ENCODE data around the gene GPBAR1.

Gene GPBAR1, protein sequence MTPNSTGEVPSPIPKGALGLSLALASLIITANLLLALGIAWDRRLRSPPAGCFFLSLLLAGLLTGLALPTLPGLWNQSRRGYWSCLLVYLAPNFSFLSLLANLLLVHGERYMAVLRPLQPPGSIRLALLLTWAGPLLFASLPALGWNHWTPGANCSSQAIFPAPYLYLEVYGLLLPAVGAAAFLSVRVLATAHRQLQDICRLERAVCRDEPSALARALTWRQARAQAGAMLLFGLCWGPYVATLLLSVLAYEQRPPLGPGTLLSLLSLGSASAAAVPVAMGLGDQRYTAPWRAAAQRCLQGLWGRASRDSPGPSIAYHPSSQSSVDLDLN

DNA sequence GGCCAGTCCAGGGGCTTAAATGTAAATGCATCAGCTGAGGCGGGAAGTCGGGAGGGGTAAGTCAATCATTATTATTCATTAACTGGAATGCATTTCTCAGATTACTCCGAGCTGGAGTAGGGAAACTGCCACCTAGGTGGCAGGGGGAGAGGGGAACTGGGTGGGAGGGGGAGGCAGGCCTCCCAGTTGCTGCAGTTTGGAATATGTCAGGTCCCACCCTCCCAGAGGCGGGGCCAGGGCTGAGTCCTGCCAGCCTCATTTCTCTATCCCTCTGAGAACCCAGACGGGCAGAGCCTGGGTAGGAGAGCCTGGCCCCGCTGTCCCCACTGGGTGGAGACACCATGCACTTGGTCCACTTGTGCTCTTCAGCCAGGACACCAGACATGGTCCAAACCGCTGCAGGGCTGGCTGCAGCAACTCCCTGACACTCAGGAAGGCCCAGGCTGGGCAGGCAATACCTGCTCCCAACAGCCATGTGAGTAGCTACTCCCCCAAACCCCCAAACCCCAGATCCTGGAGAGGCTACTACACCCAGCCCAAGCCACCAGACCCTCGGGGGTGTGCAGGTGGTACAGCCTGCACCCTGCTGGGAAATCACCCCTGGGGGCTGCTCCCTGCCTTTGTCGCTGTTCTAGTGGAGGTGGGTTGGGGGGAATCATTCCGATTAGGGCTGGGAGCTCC is at the start of gene GPBAR1:
TSS of gene GPBAR1 (plus strand) at position 274 of the 681 bp plus-strand sequence. CDS start 1,710 bp downstream, outside the sequence.
- DNase-seq = no peak

DNA sequence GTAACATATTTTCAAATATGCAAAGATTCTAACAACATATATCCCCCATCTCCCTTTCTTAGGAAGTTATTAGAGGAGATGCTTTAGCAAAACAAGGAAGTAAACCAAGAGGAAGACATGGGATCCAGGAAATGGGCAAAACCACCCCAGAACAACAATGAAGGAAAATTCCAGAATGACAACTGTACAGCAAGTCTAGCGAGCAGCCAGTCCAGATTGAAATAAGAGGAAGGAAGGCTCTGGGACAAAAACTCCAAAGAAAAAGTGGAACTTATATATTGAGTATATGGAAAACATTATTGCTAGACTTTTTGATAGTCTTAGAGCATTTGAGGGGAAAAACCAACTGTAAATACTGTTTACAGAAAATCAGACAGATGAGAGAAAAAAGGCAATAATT is 46.7 kb upstream of the GPBAR1 start:
- no peak for DNase-seq

DNA sequence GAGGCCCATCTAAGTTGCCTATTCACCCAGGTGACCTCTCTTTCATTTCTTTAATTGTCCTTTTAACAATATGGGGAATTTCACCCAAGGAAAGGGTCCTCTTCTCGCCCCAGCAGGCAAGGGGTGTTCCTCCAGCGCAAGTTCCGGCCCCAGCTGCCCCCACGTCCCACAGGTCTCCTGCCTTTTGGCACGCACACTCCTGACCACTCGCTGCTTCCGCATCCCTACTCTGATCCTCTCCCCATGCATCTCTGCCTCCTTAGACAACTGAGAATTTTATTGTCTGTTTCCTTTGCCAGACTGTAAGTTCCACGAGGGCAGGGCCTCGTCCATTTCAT is 44.5 kb upstream of the GPBAR1 start:
- DNase-seq = no peak

DNA sequence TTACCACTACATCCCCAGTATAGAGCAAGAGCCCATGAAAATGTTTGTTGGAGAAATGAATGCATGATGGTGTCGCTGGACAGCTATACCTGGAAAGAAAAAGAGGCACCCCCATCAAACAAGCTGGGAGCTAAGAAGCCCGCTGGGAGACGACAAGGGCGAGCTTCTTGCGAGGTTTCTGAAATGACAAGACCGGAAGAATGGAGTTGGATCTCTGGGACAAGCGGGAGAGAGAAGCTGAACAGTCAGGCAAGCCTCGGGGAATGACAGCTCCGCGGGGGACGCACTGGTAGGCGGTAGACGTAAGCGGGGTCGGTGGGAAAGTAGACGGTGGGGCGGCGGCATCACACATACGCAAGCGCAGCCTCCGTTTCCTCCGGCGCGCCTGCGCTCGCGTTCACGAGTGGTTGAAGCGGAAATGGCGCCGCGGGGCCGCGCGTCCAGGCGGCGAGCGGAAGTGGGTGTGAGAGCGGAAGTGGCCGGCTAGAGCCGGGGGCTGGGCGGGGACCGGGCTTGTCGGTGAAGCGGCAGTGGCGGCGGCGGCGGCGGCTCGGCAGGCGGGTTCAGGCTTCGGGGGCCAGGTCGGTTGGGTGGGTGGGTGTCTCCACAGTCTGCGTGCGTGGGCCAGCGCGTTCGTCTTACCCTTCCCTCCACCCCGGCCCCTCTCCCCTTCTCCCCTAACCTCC is 44.0 kb upstream of the GPBAR1 start, which contains the start of gene ARPC2:
TSS of gene ARPC2 (plus strand) at position 516 of the 686 bp plus-strand sequence. CDS start 282 bp downstream, outside the sequence.
- peak; percentile 91 for DNase-seq

DNA sequence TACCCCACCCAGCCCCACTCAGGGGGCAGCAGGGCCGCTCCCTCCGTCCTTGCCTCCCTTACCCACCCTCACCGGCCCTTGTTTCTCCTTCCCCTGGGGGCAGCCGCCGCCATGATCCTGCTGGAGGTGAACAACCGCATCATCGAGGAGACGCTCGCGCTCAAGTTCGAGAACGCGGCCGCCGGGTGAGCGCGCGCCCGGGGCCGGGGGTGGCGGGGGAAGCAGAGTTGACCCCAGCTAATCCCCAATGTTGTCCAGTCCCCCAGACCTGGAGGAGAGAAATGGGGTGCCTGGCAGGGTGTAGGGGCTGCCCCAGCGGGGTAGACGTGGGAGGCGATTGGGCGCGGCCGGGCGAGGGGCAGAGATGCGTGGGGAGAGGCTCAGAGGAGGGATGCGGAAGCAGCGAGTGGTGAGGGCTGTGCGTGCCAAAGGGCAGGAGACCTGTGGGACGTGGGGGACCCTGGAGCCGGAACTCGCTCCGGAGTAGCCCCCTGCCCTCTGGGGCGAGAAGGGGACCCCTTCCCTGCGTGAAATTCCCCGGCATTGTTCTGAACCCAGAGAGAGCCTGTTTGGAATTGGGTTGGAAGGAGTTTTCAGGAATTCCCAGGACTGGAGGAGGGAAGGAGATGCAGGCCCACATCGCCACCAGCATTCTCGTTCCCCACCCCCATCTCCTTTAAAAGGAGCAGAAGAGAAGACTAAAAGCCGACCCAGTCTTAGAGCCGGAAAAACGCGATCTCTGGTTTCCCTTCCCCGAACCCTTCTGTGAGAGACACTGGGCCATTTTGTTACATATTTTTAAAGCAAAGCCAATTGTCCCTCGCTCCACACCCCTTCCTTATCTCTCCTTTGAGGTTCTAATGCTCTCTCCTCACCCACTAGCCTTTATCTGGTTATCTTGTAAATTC is 43.2 kb upstream of the GPBAR1 start:
- peak; percentile 70 for DNase-seq

DNA sequence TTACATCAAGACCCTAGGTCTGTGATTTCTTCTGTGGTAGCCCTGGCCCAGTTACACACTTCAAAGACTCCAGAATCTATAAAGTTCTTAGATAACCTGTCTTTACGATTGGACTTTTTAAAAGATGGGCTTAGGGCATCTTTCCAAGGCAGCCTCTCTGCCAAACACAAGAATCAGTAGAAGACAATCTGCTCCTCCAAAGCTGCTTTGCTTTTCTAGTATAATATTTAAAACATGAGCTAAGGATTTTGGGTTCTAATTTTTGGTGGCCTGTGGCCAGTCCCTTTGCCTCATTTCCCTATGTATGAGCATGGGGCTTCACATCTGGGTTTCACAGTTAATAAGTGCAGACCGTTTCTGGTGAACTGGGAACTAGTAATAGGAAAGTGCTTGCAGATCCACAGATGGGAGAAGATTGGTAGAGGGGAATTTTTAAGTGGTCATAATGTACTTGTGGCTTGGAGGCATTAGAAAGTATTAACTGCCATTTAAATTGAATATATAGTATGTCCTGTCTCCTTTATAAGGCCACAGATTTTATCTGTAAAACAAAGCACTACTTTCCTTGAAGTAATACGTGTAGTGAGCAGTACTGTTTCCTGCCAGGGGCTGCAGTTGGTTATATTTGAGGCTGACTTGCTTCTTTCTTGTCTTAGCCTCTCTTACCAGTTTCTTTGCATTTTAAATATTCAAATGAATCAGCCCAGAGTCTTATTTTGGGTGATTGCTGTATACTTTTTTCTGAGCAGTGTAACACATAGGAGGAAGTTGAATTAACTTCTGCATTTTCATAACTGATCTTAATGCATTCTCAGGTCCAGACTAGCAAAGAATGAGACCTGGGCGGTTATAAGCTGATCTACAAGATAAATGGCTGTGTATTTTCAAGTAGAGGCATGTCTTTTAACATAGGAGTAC is 42.3 kb upstream of the GPBAR1 start:
- DNase-seq = no peak

DNA sequence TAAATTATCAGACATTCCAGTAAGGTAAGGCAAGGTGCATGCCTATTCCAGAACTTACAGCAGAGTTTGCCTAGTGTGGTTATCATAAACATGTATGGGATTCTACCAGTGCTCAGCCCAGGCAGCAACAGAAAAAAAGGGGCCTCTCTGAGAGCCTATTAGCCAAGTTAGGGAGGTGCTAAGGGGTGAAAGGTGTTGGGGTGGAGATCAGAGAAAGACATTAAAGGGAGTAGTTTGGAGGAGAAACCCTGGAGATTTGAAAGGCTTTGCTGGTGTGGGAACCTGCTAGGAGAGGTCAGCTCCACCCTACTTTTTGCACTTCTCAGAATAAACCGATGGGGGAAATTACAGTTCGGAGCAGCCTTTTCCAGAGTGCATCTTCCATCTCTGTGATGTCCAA is 40.9 kb upstream of the GPBAR1 start:
- no peak for DNase-seq

DNA sequence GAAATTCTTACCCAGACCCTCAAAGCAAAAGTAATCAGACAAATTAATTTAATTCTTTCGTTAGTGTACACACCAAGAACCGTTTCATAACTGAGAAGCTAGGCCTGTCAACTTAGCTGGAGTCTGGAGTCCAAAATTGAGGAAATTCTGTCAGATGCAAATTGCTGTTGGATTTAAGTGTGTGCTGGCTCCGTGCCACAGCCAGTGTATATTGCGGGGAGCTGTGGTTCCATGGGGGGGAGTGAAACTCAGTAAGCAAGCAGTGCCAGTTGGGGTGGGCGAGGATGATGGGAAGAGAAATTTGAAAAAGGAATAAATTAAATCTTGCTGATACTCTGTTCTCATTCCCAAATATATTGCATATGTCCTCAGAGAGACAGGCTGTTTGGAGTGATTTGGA is 39.8 kb upstream of the GPBAR1 start:
- DNase-seq = no peak

DNA sequence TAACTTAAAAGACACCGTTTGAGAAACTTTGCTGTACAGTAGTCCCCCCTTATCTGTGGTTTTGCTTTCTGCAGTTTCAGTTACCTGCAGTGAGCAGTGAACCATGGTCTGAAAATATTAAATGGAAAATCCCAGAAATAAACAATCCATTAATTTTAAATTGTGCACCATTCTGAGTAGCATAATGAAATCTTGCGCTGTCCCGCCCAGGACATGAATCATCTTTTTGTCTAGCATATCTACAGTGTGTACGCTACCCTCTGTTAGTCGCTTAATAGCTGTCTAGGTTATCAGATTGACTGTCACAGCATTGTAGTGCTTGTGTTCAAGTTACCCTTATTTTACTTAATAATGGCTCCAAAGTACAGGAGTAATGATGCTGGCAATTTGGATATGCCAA is 37.8 kb upstream of the GPBAR1 start:
- no peak for DNase-seq

DNA sequence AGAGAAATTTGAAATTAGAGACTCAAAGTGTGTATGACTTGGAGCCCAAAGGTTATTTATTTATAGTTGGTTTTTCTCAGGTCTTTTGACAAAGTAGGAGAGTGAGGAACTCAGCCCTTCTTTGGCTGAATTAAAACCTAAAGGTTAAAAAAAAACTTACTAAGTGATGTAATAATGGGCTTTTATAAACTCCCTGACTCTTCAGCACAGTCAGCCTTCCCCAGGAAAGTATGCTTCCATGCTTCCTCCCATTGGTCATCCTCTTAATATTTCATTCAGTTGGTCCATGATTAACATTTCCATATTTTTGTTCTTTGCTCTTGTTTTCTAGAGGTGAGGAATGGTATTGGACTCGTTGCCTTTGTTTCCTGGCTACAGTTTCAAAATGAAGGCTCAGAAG is 36.6 kb upstream of the GPBAR1 start:
- DNase-seq = no peak

DNA sequence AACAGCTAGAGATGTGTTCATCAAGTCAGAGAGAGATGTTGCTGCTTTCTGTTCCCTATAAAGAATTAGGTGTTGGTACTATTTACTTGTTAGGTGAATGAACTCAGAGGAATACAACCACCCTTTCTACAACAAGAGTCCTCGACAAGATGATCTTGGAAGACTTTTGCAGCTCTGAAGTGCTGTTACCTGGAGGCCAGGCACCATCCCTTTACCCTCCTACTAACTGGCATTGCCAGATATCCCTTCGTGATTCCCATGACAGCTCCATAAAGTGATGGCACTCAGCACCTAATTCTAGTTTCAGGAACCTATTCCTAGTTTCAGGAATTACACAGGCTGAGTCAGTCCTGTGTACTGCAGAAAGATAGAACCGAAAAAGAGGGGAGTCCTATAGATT is 33.9 kb upstream of the GPBAR1 start:
- DNase-seq = no peak

DNA sequence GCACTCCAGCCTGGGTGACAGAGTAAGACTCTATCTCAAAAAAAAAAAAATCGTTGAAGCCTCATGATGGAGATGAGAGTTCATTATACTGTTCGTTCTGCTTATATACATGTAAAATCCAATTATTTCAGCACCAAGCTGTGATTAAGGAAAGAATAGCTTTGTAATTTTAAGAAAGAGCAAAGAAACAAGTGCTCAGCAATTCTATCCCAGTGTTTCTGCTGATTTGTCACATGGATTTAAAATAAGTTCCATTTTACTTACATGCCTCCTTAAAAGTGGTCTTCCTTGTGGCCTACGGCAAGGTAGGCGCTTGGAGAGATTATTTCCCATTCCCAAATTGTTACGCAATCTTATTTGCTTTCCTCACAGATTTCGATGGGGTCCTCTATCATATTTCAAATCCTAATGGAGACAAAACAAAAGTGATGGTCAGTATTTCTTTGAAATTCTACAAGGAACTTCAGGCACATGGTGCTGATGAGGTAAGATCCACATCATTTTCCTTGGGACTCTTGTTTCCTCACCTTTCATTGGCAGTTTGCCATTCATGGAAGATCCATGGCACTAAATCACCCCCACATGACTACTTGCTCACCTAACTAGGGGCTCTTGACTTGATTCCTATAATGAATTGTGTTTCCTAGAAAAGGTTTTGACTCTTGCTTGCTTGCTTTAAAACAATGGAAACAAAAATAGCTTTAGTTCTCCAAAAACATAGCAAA is 32.3 kb upstream of the GPBAR1 start:
- DNase-seq = no peak

DNA sequence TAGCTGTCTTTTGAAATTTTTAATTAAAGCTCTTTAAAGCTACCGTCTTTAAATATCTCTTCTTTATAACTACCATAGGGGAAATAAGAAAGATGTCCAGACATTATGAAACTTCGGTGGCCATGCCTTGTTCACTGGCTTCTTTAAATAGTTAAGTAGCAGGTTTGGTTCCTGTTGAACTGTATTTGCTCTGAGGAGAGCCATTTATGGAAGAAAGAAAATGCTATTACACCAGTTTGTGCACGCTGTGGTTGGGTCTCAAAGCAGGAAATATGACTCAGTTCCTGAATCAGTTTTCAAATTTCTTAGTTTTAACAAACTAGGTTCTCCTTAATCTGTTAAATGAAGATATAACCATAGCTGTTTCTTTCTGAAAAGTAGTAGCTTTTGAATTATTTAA is 31.6 kb upstream of the GPBAR1 start:
- DNase-seq = no peak

DNA sequence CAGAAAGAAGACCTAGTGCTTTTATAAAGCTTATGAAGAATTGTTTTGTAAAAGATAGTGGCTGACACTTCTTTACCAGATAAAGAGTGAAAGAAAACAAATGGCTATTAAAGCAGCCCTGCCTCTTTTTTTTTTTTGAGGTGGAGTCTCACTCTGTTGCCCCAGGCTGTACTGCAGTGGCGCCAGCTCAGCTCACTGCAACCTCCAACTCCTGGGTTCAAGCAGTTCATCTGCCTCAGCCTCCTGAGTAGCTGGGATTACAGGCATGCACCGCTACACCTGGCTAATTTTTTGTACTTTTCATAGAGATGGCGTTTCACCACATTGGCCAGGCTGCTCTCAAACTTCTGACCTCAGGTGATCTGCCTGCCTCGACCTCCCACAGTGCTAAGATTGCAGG is 31.0 kb upstream of the GPBAR1 start:
- DNase-seq = no peak

DNA sequence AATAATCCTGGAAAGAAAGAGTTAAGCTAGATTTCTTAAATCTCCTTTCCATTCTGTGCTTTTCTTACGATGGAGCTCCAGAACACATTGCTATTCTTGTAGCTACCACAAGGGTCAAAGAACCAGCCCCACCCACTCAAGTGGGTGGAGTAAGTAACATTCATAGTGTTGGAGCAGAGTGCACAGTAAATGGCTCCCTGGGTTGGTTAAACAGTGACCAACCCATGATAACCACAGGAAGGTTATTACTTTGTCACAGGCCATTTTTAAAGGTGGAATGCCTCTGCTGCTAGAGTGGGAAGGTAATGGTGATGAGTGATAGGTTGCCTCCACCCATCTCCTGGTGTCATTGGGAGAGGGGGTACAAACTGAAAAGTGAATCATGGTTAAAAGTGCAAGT is 29.9 kb upstream of the GPBAR1 start:
- no peak for DNase-seq

DNA sequence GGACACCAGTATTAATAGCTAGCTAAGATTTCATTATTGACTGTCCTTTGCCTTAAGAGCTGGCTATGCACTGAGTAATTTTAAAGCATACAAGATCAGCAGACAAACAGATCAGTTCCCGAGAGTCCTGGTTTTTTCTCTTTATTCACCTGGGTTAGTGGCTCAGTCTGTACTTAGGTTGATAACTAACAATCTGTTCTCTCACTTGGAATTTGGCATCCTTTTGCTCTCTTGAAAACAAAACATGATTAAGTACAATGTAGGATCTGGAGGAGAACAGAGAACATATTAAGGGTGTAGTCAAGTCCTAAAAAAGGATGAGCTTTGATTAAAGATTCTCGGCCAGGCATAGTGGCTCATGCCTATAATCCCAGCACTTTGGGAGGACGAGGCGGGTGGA is 27.3 kb upstream of the GPBAR1 start:
- no peak for DNase-seq

DNA sequence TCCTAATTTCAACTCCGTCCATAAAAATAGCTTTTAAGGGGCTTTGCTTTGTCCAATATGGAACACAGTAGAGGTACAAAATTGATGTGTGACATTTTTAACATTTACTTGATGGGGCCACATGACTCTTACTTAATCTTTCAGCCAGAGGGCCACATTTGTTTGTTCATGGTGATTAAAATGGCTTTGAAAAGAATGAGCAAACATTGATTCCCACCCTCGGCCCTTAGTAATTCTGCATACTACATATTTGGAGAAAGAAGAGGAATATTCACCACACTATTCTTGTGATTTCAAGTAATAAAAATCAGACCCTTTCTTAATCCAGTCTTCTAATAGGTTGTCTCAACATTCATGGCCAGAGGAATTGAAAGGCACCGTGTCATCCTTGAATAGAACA is 26.3 kb upstream of the GPBAR1 start:
- no peak for DNase-seq

DNA sequence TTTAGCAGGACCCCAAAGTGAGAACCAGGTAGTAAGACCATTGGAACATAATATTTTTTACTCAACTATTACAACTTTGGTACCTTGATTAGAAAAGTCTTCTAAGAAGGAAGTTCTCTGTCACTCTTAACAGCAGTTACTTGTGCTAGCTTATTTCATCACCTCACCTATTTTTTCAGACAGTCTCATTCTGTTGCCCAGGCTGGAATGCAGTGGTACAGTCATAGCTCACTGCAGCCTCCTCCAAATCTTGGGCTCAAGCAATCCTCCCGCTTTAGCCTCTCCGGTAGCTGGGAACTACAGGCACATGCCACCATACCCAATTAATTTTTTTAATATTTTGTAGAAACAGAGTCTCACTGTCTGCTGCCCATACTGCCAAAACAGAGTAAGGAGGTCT is 25.8 kb upstream of the GPBAR1 start:
- no peak for DNase-seq

DNA sequence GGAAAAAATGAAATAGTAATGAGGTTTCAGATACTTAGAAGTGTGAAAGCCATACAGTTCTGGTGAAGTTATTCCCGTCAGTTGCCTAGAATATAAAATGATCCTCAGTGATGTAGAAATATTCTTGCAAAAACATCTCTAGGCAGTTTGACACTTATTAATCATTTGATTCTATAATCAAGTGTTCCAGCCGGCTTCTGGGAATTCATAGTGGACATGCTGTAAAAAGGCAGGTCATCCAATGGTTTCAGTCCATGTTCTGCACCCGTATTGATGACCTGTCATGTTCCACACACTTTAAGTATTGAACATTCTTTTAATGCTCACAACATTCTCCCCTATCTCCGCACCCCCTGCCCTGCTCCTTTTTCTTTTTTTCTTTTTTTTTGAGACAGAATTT is 24.0 kb upstream of the GPBAR1 start:
- no peak for DNase-seq

DNA sequence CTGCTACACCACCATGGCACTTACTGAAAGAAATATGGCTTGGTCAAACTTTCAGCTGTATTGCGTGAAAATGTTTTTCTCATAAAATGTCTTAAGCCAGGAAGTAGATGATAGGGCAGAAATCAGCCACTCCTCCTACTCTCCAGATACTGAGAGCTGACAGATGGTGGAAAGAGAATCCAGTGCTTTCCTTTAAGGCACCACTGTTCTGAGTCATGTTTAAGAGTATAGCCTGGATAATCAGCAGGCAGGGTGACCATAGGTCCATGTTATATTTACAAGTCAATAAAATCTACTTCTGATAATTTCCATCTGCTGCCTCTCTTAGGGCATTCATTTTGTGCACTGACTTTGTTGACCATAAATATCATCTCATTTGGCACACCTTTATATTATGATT is 21.9 kb upstream of the GPBAR1 start:
- DNase-seq = no peak

DNA sequence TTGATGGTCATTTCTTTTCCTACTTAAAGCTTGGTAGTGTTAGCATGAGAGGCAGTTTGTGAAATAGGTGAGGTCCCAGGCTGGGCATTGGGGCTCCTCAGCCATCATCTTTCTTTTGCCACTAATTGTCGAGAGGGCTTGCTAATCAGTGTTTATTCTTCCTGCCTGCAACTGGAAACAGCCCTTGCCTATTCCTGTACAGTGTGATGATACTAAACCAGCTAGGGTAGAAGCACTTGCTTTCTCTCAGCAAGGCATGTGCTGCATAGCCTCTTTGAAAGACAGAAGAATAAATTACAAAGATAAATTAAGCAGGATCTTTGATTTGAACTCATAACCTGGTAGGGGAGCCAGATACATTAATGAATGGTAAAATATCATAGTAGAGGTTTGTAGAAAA is 16.6 kb upstream of the GPBAR1 start:
- no peak for DNase-seq
